Neural progenitor cell (in vitro differentiated cells): ENCODE results near the gene POTEH.
"Not testable (repeated sequence)": the region's sequence is repeated elsewhere in the genome, so short reads cannot be mapped to it uniquely, and the experiment has no call there.

Source experiments
- CTCF ChIP-seq: fragments of 200-600 bp; sonication (generic); IDR thresholded peaks from 2 replicates; pipeline ENCODE4 v1.5.1; 2017; ENCODE audit warnings: antibody characterized with exemption, mild to moderate bottlenecking
- EZH2phosphoT487 ChIP-seq: fragments of 200-600 bp; sonication (generic); IDR thresholded peaks from 2 replicates; pipeline ENCODE4 v1.6.1; 2017; ENCODE audit warnings: antibody characterized with exemption

GRCh38 chr22:15729209-15729917 is 39.5 kb downstream of the POTEH start:
- not testable (repeated sequence) for TF ChIP-seq CTCF, EZH2phosphoT487
